IPS DF 6.9 (cell line): ENCODE data around the gene CGNL1.

Source experiments
- DNase-seq: peaks from one replicate; pipeline ENCODE4 v3.0.0-alpha.2; 2013; ENCODE audit warnings: low read depth, low spot score
- H3K27ac ChIP-seq: one replicate; pipeline ENCODE4 v1.5.1; 2013; ENCODE audit warnings: low read length, control low read depth
- H3K27me3 ChIP-seq: 2 replicates; pipeline ENCODE4 v1.6.1; 2013; ENCODE audit warnings: mild to moderate bottlenecking, low read length; ENCODE audit not compliant: control insufficient read depth, insufficient read depth
- H3K36me3 ChIP-seq: 2 replicates; pipeline ENCODE4 v1.6.1; 2013; ENCODE audit warnings: low read length; ENCODE audit not compliant: control insufficient read depth, insufficient read depth
- H3K4me1 ChIP-seq: 2 replicates; pipeline ENCODE4 v1.6.1; 2013; ENCODE audit warnings: low read length; ENCODE audit not compliant: control insufficient read depth, insufficient read depth
- H3K4me3 ChIP-seq: 2 replicates; pipeline ENCODE4 v1.5.1; 2013; ENCODE audit warnings: mild to moderate bottlenecking, low read length
- H3K9me3 ChIP-seq: 2 replicates; pipeline ENCODE4 v1.6.1; 2013; ENCODE audit warnings: low read length, inconsistent platforms; ENCODE audit not compliant: control insufficient read depth, insufficient read depth
- WGBS: extraction: QIAGEN DNeasy Blood & Tissue Kit; methylation state at CpG from one replicate; pipeline ENCODE4 v1.1.7; 2013; ENCODE audit warnings: mixed read lengths, missing lambda C conversion rate; ENCODE audit not compliant: insufficient read length, insufficient coverage; 5-methylcytosine and 5-hydroxymethylcytosine counted together

Gene CGNL1

GRCh38 chr15:57529748-57530147 lies 153.4 kb downstream of the CGNL1 start:
- Histone ChIP-seq H3K4me3 (no peak overlapping the region), H3K4me1 (0 out of 2 replicates have a peak, but pooled peaks cover 1% of the 10 kb centered on the region), H3K27ac (no peak overlapping the region), H3K9me3 (no peaks in the 10 kb centered on the region), H3K27me3 (no peaks in the 10 kb centered on the region), H3K36me3 (peaks cover 8% of the 10 kb centered on the region; the same call in 1 of the 2 replicates)
- no CpG with 5 or more reads among the region's 2 CpGs for WGBS
- no peak for DNase-seq

GRCh38 chr15:57532731-57533447 lies 156.6 kb downstream of the CGNL1 start:
- H3K4me1 ChIP-seq = 0 out of 2 replicates have a peak, but pooled peaks cover 1% of the 10 kb centered on the region
- WGBS = no CpG with 5 or more reads among the region's 6 CpGs
- H3K4me3 ChIP-seq = no peak overlapping the region
- no peaks in the 10 kb centered on the region for H3K9me3 ChIP-seq
- H3K27ac ChIP-seq = no peak overlapping the region
- no peaks in the 10 kb centered on the region for H3K27me3 ChIP-seq
- peaks cover 11% of the 10 kb centered on the region; the same call in 1 of the 2 replicates for H3K36me3 ChIP-seq
- no peak for DNase-seq

- peaks cover 10% of the 10 kb centered on the region; the same call in 1 of the 2 replicates for H3K36me3 ChIP-seq
- no peak for DNase-seq
- no CpG with 5 or more reads among the region's 5 CpGs for WGBS
Measured at GRCh38 chr15:57533448-57533799, 157.1 kb downstream of the CGNL1 start.

GRCh38 chr15:57534281-57534680 lies 158.0 kb downstream of the CGNL1 start:
- H3K4me3 ChIP-seq = no peak overlapping the region
- no peak for DNase-seq
- no CpG with 5 or more reads among the region's 6 CpGs for WGBS
- H3K27ac ChIP-seq = no peak overlapping the region
- peaks cover 1% of the 10 kb centered on the region; the same call in 1 of the 2 replicates for H3K4me1 ChIP-seq
- H3K36me3 ChIP-seq = peaks cover 9% of the 10 kb centered on the region; the same call in 1 of the 2 replicates
- no peaks in the 10 kb centered on the region for H3K27me3 ChIP-seq
- H3K9me3 ChIP-seq = no peaks in the 10 kb centered on the region

More at GRCh38 chr15:57533448-57533799, 157.1 kb downstream of the CGNL1 start:
- Histone ChIP-seq H3K4me1 (peaks cover 1% of the 10 kb centered on the region; the same call in 1 of the 2 replicates), H3K4me3 (no peak overlapping the region), H3K27me3 (no peaks in the 10 kb centered on the region), H3K9me3 (no peaks in the 10 kb centered on the region), H3K27ac (no peak overlapping the region)

- DNase-seq = no peak
- Histone ChIP-seq H3K36me3 (peaks cover 7% of the 10 kb centered on the region; the same call in 1 of the 2 replicates), H3K4me1 (peaks cover 1% of the 10 kb centered on the region; the same call in 1 of the 2 replicates), H3K4me3 (no peak overlapping the region), H3K27me3 (no peaks in the 10 kb centered on the region), H3K27ac (no peak overlapping the region), H3K9me3 (no peaks in the 10 kb centered on the region)
- WGBS = no CpG with 5 or more reads among the region's 7 CpGs
Measured at GRCh38 chr15:57537072-57537471, 160.8 kb downstream of the CGNL1 start.

- Histone ChIP-seq H3K27ac (no peak overlapping the region), H3K36me3 (peaks cover 7% of the 10 kb centered on the region; the same call in 1 of the 2 replicates), H3K9me3 (no peaks in the 10 kb centered on the region), H3K27me3 (no peaks in the 10 kb centered on the region), H3K4me3 (no peak overlapping the region), H3K4me1 (peaks cover 1% of the 10 kb centered on the region; the same call in 1 of the 2 replicates)
- DNase-seq = no peak
- WGBS = no CpG with 5 or more reads among the region's 4 CpGs
Measured at GRCh38 chr15:57537488-57538264, 161.4 kb downstream of the CGNL1 start.

- H3K36me3 ChIP-seq = peaks cover 7% of the 10 kb centered on the region; the same call in 1 of the 2 replicates
- H3K4me3 ChIP-seq = no peak overlapping the region
- H3K27ac ChIP-seq = no peak overlapping the region
- no peaks in the 10 kb centered on the region for H3K27me3 ChIP-seq
- no peak for DNase-seq
- H3K9me3 ChIP-seq = no peaks in the 10 kb centered on the region
- peaks cover 1% of the 10 kb centered on the region; the same call in 1 of the 2 replicates for H3K4me1 ChIP-seq
Measured at GRCh38 chr15:57538265-57538529, 161.9 kb downstream of the CGNL1 start.

GRCh38 chr15:57538821-57539220 lies 162.5 kb downstream of the CGNL1 start:
- Histone ChIP-seq H3K36me3 (peaks cover 7% of the 10 kb centered on the region; the same call in 1 of the 2 replicates), H3K4me1 (peaks cover 1% of the 10 kb centered on the region; the same call in 1 of the 2 replicates), H3K27ac (no peak overlapping the region), H3K9me3 (no peaks in the 10 kb centered on the region), H3K27me3 (no peaks in the 10 kb centered on the region), H3K4me3 (no peak overlapping the region)
- DNase-seq = no peak
- WGBS = no CpG with 5 or more reads among the region's 9 CpGs

- H3K27ac ChIP-seq = no peak overlapping the region
- peaks cover 16% of the 10 kb centered on the region; the same call in 1 of the 2 replicates for H3K36me3 ChIP-seq
- no peak for DNase-seq
- no peaks in the 10 kb centered on the region; the same call in 1 of the 2 replicates for H3K4me1 ChIP-seq
- no peaks in the 10 kb centered on the region for H3K27me3 ChIP-seq
- no peak overlapping the region for H3K4me3 ChIP-seq
- H3K9me3 ChIP-seq = no peaks in the 10 kb centered on the region
- no CpG with 5 or more reads among the region's 3 CpGs for WGBS
Measured at GRCh38 chr15:57540211-57540610, 163.9 kb downstream of the CGNL1 start.

GRCh38 chr15:57540736-57541135 lies 164.4 kb downstream of the CGNL1 start:
- no peaks in the 10 kb centered on the region for H3K27me3 ChIP-seq
- WGBS = no CpG with 5 or more reads among the region's 11 CpGs

More at GRCh38 chr15:57540736-57541135, 164.4 kb downstream of the CGNL1 start:
- Histone ChIP-seq H3K4me3 (no peak overlapping the region), H3K27ac (no peak overlapping the region), H3K4me1 (no peaks in the 10 kb centered on the region; the same call in 1 of the 2 replicates), H3K9me3 (no peaks in the 10 kb centered on the region), H3K36me3 (peaks cover 18% of the 10 kb centered on the region; the same call in 1 of the 2 replicates)
- no peak for DNase-seq
